NCI-H526 (cell line): ENCODE results near the gene EML2.
"Not testable (repeated sequence)": the region's sequence is repeated elsewhere in the genome, so short reads cannot be mapped to it uniquely, and the experiment has no call there.

Experiments
- DNase-seq, 2 experiments: peaks; one replicate each; lab custom pipeline; 2025; lab: John Stamatoyannopoulos, UW

Gene EML2

GRCh38 chr19:45615795-45616703, 23.1 kb downstream of the EML2 start:
- DNase-seq = peak; percentile 81 to 95

DNA sequence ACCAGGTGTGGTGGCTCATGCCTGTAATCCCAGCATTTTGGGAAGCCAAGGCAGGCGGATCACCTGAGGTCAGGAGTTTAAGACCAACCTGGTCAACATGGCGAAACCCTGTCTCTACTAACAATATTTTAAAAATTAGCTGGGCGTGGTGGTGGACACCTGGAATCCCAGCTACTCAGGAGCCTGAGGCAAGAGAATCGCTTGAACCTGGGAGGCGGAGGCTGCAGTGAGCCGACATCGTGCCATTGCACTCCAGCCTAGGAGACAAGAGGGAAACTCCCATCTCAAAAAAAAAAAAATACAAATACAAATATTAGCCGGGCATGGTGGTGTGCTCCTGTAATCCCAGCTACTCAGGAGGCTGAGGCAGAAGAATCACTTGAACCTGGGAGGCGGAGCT, 24.1 kb downstream of the EML2 start:
- not testable (repeated sequence) for DNase-seq

- DNase-seq = no peak
Observed at GRCh38 chr19:45613926-45614725, 25.1 kb downstream of the EML2 start.

DNA sequence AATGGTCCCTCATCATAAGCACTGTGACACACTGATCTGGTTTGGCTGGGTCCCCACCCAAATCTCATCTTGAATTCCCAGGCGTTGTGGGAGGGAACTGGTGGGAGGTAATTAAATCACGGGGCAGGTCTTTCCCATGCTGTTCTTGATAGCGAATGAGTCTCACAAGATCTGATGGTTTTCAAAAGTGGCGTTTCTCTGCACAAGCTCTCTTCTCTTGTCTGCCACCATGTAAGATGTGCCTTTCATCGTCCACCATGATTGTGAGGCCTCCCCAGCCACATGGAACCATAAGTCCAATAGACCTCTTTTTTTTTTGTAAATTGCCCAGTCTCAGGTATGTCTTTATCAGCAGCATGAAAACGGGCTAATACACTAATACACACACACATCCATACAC, 30.2 kb downstream of the EML2 start:
- DNase-seq = no peak

GRCh38 chr19:45607071-45608029, 31.8 kb downstream of the EML2 start:
- DNase-seq = peak; percentile 51 to 74

GRCh38 chr19:45601524-45602374, 37.4 kb downstream of the EML2 start, which contains the start of gene GPR4:
Gene GPR4, minus strand, starts transcription at chr19:45602212. Its CDS starts 10,346 bp downstream, at chr19:45591866.
- DNase-seq = peak in 1 of 2 experiments; percentile 52

- DNase-seq = no peak
Observed at GRCh38 chr19:45601115-45601514, 38.1 kb downstream of the EML2 start.

- no peak for DNase-seq
Observed at GRCh38 chr19:45600340-45600885, 38.8 kb downstream of the EML2 start.

DNA sequence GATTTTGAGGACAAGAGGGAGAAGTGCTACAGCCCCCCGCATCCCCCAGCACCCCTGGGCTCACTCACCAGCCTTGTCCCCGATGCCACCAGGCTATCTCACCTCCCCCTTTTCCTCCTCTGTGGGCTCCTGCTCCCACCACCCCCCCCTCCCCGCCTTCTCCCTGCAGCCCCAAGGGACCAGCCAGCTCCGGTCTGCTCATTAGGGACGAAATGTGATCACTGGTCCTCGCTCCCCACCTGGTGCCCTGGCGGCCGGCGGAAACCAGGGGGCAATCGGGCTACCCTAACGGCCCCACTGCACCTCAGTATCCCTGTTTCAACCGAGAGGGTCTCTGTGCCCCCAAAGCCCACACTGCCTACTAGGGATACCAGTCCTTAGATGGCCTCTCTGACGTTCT, 39.9 kb downstream of the EML2 start:
- DNase-seq = peak in 1 of 2 experiments; percentile 31

DNA sequence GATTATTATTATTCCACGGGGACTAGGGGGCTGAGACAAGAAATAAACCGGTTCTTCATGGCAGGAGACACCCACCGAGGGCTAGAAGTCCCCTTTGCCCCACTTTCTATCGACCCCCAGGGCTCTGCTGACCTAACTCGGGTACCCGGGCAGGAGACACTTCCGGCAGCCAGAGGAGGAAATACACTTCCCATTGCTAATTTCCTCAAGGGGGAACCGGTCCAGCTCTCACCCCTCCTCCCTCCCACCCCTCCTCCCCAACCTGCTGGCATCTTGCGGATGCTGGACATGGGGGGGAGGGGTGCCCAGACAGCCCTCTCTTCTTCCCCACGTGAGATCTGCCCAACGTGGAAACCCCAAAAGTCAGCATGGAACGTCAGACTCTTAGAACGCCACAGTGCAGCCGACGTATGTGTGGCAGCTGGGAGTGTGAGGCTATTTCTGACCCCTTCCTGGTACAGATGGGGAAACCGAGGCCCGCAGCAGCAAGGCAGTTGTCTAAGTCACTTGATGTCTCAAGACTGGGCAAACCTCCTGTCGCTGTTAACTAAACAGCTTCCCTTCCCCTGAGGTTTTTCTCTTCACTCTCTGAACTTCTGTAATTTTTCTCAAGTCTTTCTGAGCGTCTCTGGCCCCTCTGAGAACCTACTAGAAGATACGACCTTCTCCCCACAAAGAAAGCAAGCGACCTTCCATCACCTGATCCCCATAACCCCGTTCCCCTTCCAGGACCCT, 40.8 kb downstream of the EML2 start:
- DNase-seq = no peak

GRCh38 chr19:45597425-45598111, 41.6 kb downstream of the EML2 start:
- DNase-seq = no peak

DNA sequence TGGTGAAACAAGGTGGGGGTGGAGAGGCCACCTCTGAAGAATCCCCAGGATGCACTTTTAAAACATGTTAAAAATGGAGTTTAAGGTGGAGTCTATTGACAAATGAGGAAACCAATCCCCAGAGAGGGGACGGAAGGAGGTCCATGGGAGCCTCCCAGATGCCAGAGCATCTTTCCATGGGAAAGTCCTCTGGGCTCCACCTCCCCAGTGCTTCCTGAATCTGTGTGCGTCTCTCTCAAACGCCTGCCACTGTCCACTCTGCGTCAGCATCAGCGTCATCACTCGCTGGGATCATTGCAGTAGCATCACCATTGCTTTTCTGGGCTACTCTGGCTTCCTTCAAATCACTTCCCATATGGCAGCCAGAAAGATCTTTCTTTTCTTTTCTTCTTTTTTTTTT, 43.4 kb downstream of the EML2 start:
- no peak for DNase-seq

GRCh38 chr19:45593520-45593919, 45.7 kb downstream of the EML2 start:
- DNase-seq = no peak

- DNase-seq = no peak
Observed at GRCh38 chr19:45592366-45592765, 46.8 kb downstream of the EML2 start.

DNA sequence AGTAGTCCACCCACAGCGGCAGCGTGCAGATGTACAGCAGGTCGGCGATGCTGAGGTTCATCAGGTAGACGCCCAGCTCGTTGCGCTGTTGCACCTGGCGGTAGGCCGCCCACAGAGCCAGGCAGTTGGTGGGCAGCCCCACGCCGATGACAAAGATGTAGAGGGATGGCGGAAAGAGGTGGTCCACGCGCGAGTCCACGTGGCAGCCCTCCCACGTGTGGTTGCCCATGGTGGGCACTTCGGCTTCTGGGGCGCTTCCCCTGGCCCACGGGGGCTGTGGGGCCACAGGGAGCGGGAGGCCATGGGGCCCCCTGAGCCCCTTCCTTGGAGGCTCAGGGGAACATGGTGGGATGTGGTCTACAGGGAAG, 47.6 kb downstream of the EML2 start:
- DNase-seq = no peak

- DNase-seq = peak; percentile 28 to 86
Observed at GRCh38 chr19:45591004-45591637, 48.1 kb downstream of the EML2 start.

DNA sequence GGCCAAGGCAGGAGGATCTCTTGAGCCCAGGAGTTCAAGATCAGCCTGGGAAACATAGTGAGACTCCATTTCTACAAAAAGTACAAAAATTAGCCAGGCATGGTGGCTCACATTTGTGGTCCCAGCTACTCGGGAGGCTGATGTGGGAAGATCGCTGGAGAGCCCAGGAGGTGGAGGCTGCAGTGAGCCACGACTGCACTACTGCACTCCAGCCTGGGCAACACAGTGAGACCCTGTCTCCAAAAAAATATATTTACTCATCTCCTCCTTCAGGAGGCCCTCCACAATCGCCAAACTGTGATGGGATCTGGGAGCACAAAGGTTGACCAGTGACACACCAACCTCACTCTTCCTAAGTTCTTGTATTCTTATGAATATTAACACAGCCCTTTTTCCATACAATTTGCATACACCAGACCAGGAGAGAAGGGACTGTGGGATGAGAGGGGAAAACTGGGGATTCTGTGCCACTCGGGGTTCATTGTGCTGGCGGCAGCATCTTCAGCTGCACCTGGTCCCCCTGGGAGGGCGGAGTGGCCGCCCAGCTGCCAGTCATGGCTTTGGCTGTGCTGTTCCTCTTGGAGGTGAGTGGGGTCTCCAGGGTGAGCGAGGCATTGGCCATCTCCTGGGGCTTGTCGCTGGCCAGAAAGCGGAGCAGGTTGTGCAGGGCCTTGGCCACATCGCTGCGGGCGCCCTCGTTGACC, 48.7 kb downstream of the EML2 start:
- peak; percentile 48 to 68 for DNase-seq

GRCh38 chr19:45589768-45590167, 49.4 kb downstream of the EML2 start:
- DNase-seq = no peak
